ENCODE results near the gene GALNT15. TPM values are rescaled to one million over a fixed set of nuclear protein-coding genes. Genes with fewer than 3 reads are reported as not detected.

Gene GALNT15
- total and polyA plus RNA-seq, 2 of the 4 experiments (the other 2 are of a cell fraction) = 12.8 to 19.7 TPM

GRCh38 chr3:16273867-16274266 is 99.4 kb downstream of the GALNT15 start:
- H3K14ac ChIP-seq (replicated peaks; ENCODE audit: low read depth, low read length) = no peak overlapping the region
- H3K9ac ChIP-seq (ENCODE audit: low read depth, low read length) = no peak overlapping the region
- intact Hi-C loops (cut with micrococcal nuclease) (loop anchor here (10.0 kb wide), 1 partner anchor 961 kb away; no protein-coding TSS in a partner anchor), dilution Hi-C loops (cut with HindIII; ENCODE audit: low sequenced_read_pairs, unreplicated experiment) (no loop called here), in situ Hi-C loops (cut with MboI; ENCODE audit: low sequenced_read_pairs) (no loop called here)
- H2AK9ac ChIP-seq (replicated peaks; ENCODE audit: low read depth, low read length, poor library complexity) = no peak overlapping the region
- H3K9me3 ChIP-seq (ENCODE audit: control insufficient read depth, insufficient read depth, low read length) = no peaks in the 10 kb centered on the region
- no peak overlapping the region for H2AK5ac ChIP-seq (ENCODE audit: low read depth, low read length)
- H3K4ac ChIP-seq (ENCODE audit: low read depth, low read length) = no peak overlapping the region
- no peak overlapping the region for H2AFZ ChIP-seq (replicated peaks; ENCODE audit: low read length, poor library complexity)
- peaks cover 4 to 5% of the 10 kb centered on the region in 2 experiments; a peak in 2 of 4 replicates for H3K79me1 ChIP-seq (ENCODE audit: low read depth in 1 of 2, low read length in 2 of 2)
- DNase-seq = no peak
- no peak overlapping the region for H3K18ac ChIP-seq (ENCODE audit: low read depth, low read length)
- H2BK120ac ChIP-seq (ENCODE audit: low read depth, low read length) = no peak overlapping the region
- H3K4me1 ChIP-seq (ENCODE audit: control insufficient read depth, insufficient read depth, low read length) = peaks cover 4% of the 10 kb centered on the region; the same call in 1 of the 2 replicates
- no peak overlapping the region for H4K91ac ChIP-seq (ENCODE audit: insufficient read depth, low read depth, low read length)
- no TSS peak for BruUV-seq (replicated peaks)
- ChIA-PET CTCF (no interaction called here), POLR2A (ENCODE audit: unreplicated experiment) (no interaction called here)
- no peak overlapping the region for H2BK5ac ChIP-seq (ENCODE audit: low read depth, low read length, poor library complexity, severe bottlenecking)
- H4K8ac ChIP-seq (ENCODE audit: low read depth in 2 of 2, low read length in 2 of 2) = no peak overlapping the region
- no peak overlapping the region for H3K4me2 ChIP-seq (ENCODE audit: low read depth, low read length)
- TF ChIP-seq MAZ (IDR thresholded peaks at IDR 0.05; ENCODE audit: borderline replicate concordance, low read depth, low read length) (no peak), BHLHE40 (IDR thresholded peaks at IDR 0.05; ENCODE audit: low read depth, low read length) (no peak), RAD21 (IDR thresholded peaks at IDR 0.05; ENCODE audit: low read length) (no peak), ELK1 (IDR thresholded peaks at IDR 0.05; ENCODE audit: borderline replicate concordance, low read depth, low read length) (no peak), MAFK (IDR thresholded peaks at IDR 0.05; ENCODE audit: low read depth, low read length) (no peak), FOS (IDR thresholded peaks at IDR 0.05; ENCODE audit: low read depth, low read length) (no peak), NFE2L2 (IDR thresholded peaks at IDR 0.05; ENCODE audit: low read depth, low read length) (no peak)
- no peak for ATAC-seq (ENCODE audit: low read depth)
- no peak overlapping the region for H3K4me3 ChIP-seq (ENCODE audit: insufficient read depth, low read depth, low read length)
- H2BK20ac ChIP-seq (ENCODE audit: low read depth, low read length) = no peak overlapping the region
- no peak overlapping the region for H3K56ac ChIP-seq (ENCODE audit: extremely low read depth, insufficient read depth, low read length)
- no peak overlapping the region for H3K23ac ChIP-seq (ENCODE audit: low read depth, low read length)
- peaks cover 5% of the 10 kb centered on the region; the same call in 1 of the 2 replicates for H3K9me1 ChIP-seq (ENCODE audit: insufficient read depth, low read length)
- H3K27me3 ChIP-seq (ENCODE audit: control insufficient read depth, insufficient read depth, low read length) = no peaks in the 10 kb centered on the region
- peaks cover 5% of the 10 kb centered on the region; the same call in 1 of the 2 replicates for H3K36me3 ChIP-seq (ENCODE audit: control insufficient read depth, insufficient read depth, low read length)
- no peak overlapping the region for H2BK15ac ChIP-seq (ENCODE audit: low read depth, low read length)
- no peaks in the 10 kb centered on the region for H4K20me1 ChIP-seq (ENCODE audit: insufficient read depth, low read length)
- no peak overlapping the region for H3K27ac ChIP-seq (ENCODE audit: insufficient read depth, low read length)
- H4K5ac ChIP-seq (ENCODE audit: low read depth, low read length) = no peak overlapping the region
- WGBS, 2 experiments (ENCODE audit: extremely low coverage in 2 of 2, insufficient read length in 1 of 2) = no CpG with 5 or more reads among the region's 2 CpGs
